ENCODE results near the gene ZBTB11. TPM values are rescaled to one million over a fixed set of nuclear protein-coding genes. Genes with fewer than 3 reads are reported as not detected.

The ZBTB11 gene
- total RNA-seq, 1 experiment from 2014 or later, result 20.4 TPM

GRCh38 chr3:101646726-101647125 lies 30.2 kb downstream of the ZBTB11 start:
- H3K36me3 ChIP-seq (ENCODE audit: control insufficient read depth in 1 of 2, insufficient read depth in 2 of 2, low read length in 2 of 2), result peaks cover 8 to 16% of the 10 kb centered on the region in 2 experiments
- RAD21 ChIA-PET (ENCODE audit: low non-redundant PET in 1 of 2, low total read pairs in 2 of 2, uncharacterized antibody in 2 of 2, unreplicated experiment in 2 of 2), result no interaction called here
- no peaks in the 10 kb centered on the region for H3K9me2 ChIP-seq (ENCODE audit: insufficient read depth)
- no peak overlapping the region for H3K4me3 ChIP-seq (replicated peaks in 1 of 2; ENCODE audit: low read depth in 1 of 2, low read length in 2 of 2)
- intact Hi-C loops (cut with micrococcal nuclease), result no loop called here
- DNase-seq (ENCODE audit: low read depth, low spot score) (no peak), ATAC-seq (no peak)
- no peak overlapping the region for H3K9ac ChIP-seq (ENCODE audit: low read length)
- H3K4me1 ChIP-seq (ENCODE audit: control insufficient read depth in 1 of 2, insufficient read depth in 2 of 2, low read length in 2 of 2), result peaks cover 0 to 14% of the 10 kb centered on the region in 2 experiments; a peak in 2 of 4 replicates
- no peak overlapping the region for H3K4me2 ChIP-seq (ENCODE audit: low read length)
- no peaks in the 10 kb centered on the region for H3K9me3 ChIP-seq (ENCODE audit: control insufficient read depth in 1 of 2, insufficient read depth in 1 of 2, low read depth in 1 of 2, low read length in 2 of 2)
- H3K27me3 ChIP-seq (ENCODE audit: insufficient read depth, low read length), result no peaks in the 10 kb centered on the region
- no peak overlapping the region for H2AFZ ChIP-seq (ENCODE audit: low read depth, low read length, poor library complexity, severe bottlenecking)
- POLR2A ChIA-PET, result no interaction called here
- CTCF ChIA-PET, result interaction anchor here (0.6 kb wide), 1 partner anchor 426 kb away, joined by 4 read pairs; no protein-coding TSS in a partner anchor
- no peak overlapping the region for H3K27ac ChIP-seq (ENCODE audit: low read depth, low read length)
- no peaks in the 10 kb centered on the region for H3K79me2 ChIP-seq (ENCODE audit: insufficient read depth, low read length)
- no TSS peak for BruUV-seq (replicated peaks)
- TF ChIP-seq TCF7L2 (IDR thresholded peaks at IDR 0.05; ENCODE audit: borderline replicate concordance, extremely low read depth, insufficient read depth, insufficient read length), result no peak
- no peak for TF ChIP-seq RAD21 (IDR thresholded peaks at IDR 0.05; ENCODE audit: low read depth)
- TF ChIP-seq, protein P1, sequence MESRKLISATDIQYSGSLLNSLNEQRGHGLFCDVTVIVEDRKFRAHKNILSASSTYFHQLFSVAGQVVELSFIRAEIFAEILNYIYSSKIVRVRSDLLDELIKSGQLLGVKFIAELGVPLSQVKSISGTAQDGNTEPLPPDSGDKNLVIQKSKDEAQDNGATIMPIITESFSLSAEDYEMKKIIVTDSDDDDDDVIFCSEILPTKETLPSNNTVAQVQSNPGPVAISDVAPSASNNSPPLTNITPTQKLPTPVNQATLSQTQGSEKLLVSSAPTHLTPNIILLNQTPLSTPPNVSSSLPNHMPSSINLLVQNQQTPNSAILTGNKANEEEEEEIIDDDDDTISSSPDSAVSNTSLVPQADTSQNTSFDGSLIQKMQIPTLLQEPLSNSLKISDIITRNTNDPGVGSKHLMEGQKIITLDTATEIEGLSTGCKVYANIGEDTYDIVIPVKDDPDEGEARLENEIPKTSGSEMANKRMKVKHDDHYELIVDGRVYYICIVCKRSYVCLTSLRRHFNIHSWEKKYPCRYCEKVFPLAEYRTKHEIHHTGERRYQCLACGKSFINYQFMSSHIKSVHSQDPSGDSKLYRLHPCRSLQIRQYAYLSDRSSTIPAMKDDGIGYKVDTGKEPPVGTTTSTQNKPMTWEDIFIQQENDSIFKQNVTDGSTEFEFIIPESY (IDR thresholded peaks at IDR 0.05; ENCODE audit: extremely low read depth, insufficient replicate concordance, low read length), result no peak
- TF ChIP-seq EZH2 (IDR thresholded peaks at IDR 0.05), result no peak
- TF ChIP-seq SP1 (IDR thresholded peaks at IDR 0.05; ENCODE audit: low read depth), result no peak
- no peak for TF ChIP-seq ZNF274 (IDR thresholded peaks at IDR 0.05; ENCODE audit: low read depth, low read length)
- no peak for TF ChIP-seq SRF (IDR thresholded peaks at IDR 0.05; ENCODE audit: low read depth)
- H4K20me1 ChIP-seq (ENCODE audit: insufficient read depth), result no peaks in the 10 kb centered on the region
